Thyroid gland (tissue), 4 donors: ENCODE measurements around the gene TBC1D22A. TPM values are rescaled to one million over a fixed set of nuclear protein-coding genes. Genes with fewer than 3 reads are reported as not detected.

Source experiments
- DNase-seq, 2 donors: peaks; one replicate each; pipeline ENCODE4 v3.0.0-alpha.2; 2019
- H3K27ac ChIP-seq, 3 donors: fragments of 200-600 bp; sonication (generic); 1 replicate in 2 of 3; 2 replicates in 1 of 3; pipeline ENCODE4 v1.5.1; 2016 to 2019; ENCODE audit warnings: mild to moderate bottlenecking in 1 of 3, moderate library complexity in 1 of 3
- H3K27me3 ChIP-seq: fragments of 200-600 bp; sonication (generic); one replicate; pipeline ENCODE4 v1.5.1; 2019
- H3K36me3 ChIP-seq, 2 donors: fragments of 200-600 bp; sonication (generic); one replicate each; pipeline ENCODE4 v1.5.1; 2016 to 2019
- H3K4me1 ChIP-seq, 2 donors: fragments of 200-600 bp; sonication (generic); one replicate each; pipeline ENCODE4 v1.5.1; 2017 to 2019
- H3K4me3 ChIP-seq, 3 donors: fragments of 200-600 bp; sonication (generic); replicated peaks in 1 of 3; 1 replicate in 2 of 3; 2 replicates in 1 of 3; pipeline ENCODE4 v1.5.1; 2016; ENCODE audit warnings: mild to moderate bottlenecking in 1 of 3
- H3K9me3 ChIP-seq: fragments of 200-600 bp; sonication (generic); one replicate; pipeline ENCODE4 v1.5.1; 2017
- POLR2A ChIP-seq, 2 donors: fragments of 450-650 bp; IDR thresholded peaks; one replicate each; pipeline ENCODE4 v1.6.1; 2017; ENCODE audit warnings: antibody characterized with exemption in 2 of 2, mild to moderate bottlenecking in 2 of 2, moderate library complexity in 1 of 2
- WGBS, 2 donors: methylation state at CpG; one replicate each; pipeline ENCODE4 v1.1.5; 2017; 5-methylcytosine and 5-hydroxymethylcytosine counted together
- intact Hi-C: fragments of 100-400 bp; cut with DNase I; formaldehyde crosslinking; loops from one replicate; pipeline ENCODE4 v1.15.1; 2023
- total RNA-seq, 4 donors: library from RNA; depleted of rRNA; stranded (reverse); fragments of >200 nt; gene quantifications; one replicate each; pipeline ENCODE4 v1.2.3, GENCODE V29; 2016
- TF ChIP-seq, protein P1 (sequence below), 6 experiments: fragments of 200-600 bp in 3 of 6; fragments of 450-650 bp in 3 of 6; sonication (generic) in 3 of 6; IDR thresholded peaks; one replicate each; pipeline ENCODE4 v1.5.1; 2016 to 2019; ENCODE audit warnings: antibody characterized with exemption in 6 of 6, mild to moderate bottlenecking in 2 of 6, inconsistent platforms in 1 of 6, moderate library complexity in 1 of 6

The TBC1D22A gene
- total RNA-seq, 4 donors from 2014 or later, result 26.7 to 34.6 (median 33.2) TPM

DNA sequence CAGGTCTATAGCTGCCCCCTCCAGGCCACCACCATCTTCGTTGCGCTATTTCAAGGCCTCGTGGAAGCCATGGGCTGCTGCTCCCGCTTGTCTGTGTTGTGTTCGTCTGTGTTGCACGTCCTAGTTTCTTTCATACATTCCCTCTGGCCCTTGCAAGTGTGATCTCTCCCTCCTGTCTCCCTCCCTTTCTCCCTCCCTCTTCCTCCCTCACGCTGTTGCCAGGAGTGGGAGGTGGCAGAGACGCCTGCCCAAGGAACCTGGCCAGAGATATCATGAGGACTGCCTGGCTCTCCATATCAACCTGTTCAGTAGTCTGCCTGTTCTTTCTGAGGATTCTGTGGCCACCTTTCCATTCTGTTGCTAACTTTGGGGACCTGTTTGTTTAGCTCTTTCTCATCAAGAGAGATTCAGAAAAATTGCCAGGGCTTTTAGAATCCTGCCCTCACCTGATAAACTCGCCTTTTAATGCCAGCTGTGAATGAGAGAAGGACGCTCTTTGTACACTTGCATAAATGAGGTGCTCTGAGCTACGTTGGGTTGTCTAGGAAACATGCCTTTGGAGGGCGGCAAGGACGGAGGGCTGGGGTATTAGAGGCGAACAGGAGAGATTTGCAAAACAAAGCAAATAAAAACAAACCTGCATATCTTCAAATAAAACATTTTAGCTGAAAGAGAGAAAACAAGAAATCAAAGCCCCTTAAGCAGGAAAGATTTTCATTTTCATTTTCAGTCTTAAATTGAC lies 185.2 kb downstream of the TBC1D22A start:
- TF ChIP-seq, protein P1, sequence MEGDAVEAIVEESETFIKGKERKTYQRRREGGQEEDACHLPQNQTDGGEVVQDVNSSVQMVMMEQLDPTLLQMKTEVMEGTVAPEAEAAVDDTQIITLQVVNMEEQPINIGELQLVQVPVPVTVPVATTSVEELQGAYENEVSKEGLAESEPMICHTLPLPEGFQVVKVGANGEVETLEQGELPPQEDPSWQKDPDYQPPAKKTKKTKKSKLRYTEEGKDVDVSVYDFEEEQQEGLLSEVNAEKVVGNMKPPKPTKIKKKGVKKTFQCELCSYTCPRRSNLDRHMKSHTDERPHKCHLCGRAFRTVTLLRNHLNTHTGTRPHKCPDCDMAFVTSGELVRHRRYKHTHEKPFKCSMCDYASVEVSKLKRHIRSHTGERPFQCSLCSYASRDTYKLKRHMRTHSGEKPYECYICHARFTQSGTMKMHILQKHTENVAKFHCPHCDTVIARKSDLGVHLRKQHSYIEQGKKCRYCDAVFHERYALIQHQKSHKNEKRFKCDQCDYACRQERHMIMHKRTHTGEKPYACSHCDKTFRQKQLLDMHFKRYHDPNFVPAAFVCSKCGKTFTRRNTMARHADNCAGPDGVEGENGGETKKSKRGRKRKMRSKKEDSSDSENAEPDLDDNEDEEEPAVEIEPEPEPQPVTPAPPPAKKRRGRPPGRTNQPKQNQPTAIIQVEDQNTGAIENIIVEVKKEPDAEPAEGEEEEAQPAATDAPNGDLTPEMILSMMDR (IDR thresholded peaks at IDR 0.05), result no peak
- TF ChIP-seq POLR2A (IDR thresholded peaks at IDR 0.05), result no peak
- Histone ChIP-seq H3K4me1 (peaks cover 15 to 23% of the 10 kb centered on the region in 2 donors), H3K27me3 (no peaks in the 10 kb centered on the region), H3K9me3 (no peaks in the 10 kb centered on the region), H3K4me3 (no peak overlapping the region), H3K36me3 (no peaks in the 10 kb centered on the region), H3K27ac (peak overlapping the region in 2 of 3 donors; percentile 40 to 58)
- intact Hi-C loops, result no loop called here
- DNase-seq, result peak; percentile 53 to 59
- WGBS, 2 donors, result 61% methylated on average over 14 of the region's 14 CpGs

DNA sequence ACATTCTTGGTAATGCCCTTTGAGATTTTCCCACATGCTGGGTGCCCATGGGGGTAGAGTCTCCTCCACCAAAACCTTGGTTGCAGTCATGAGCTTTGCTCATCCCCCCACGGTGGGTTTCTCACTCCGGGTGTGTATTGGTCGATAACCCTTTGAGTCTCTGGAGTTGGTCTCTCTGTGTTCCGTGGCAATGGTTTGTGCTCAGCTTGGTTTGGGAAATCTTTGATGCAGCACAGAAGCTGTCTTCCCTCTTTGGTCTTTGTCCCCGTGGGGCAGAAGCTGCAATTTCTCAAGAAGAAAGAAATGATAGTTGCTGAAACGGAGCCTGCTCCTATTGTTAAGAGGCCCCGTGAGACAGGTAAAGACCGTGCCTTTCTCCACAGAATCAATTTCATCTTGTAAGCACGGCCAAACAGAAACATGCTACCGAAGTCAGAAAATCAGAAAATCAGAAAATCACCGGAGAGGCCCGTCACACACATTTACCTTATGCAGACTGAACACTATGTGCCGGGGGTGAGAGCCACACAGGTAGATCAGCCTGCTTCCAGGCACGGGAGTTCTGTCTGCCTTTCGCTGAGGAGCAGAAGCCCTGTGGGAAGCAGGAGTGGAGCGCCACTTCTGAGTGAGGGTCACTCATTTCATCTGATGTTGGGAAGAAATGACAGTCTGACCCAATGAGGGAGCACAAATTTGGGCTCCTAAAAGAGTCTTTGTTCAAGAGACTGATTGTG lies 186.1 kb downstream of the TBC1D22A start:
- H3K4me1 ChIP-seq, result peaks cover 15 to 23% of the 10 kb centered on the region in 2 donors
- no peaks in the 10 kb centered on the region for H3K27me3 ChIP-seq
- no peaks in the 10 kb centered on the region for H3K9me3 ChIP-seq
- H3K4me3 ChIP-seq, result no peak overlapping the region
- TF ChIP-seq, protein P1 (IDR thresholded peaks at IDR 0.05), result no peak
- no peak for TF ChIP-seq POLR2A (IDR thresholded peaks at IDR 0.05)
- intact Hi-C loops, result no loop called here
- H3K36me3 ChIP-seq, result no peaks in the 10 kb centered on the region
- DNase-seq, result no peak
- WGBS, 2 donors, result 92 to 94% methylated on average over 16 of the region's 16 CpGs
- peak overlapping the region in 1 of 3 donors; percentile 40 for H3K27ac ChIP-seq

DNA sequence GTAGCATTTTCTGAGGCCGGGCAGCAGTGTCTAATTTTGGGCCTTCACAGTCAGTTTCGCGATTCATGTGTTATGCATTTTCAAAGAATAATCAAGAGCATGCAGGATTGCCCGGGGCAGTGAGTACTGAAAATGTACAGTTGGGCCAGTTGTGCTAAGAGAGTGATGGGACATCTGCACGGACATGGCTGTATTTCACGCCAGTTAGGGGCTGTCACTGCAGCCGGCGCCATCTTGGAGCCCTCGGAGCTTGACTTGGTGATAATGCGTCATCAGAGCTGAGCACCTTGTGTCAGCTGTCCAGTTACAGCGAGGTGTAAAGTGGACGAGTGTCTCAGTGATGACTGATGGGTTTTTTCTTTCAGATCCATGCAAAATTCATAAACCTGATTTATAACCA lies 188.9 kb downstream of the TBC1D22A start:
- no peak for DNase-seq
- H3K9me3 ChIP-seq, result no peaks in the 10 kb centered on the region
- H3K4me3 ChIP-seq, result no peak overlapping the region
- no peak overlapping the region for H3K27ac ChIP-seq
- no peaks in the 10 kb centered on the region for H3K36me3 ChIP-seq
- peaks cover 15 to 22% of the 10 kb centered on the region in 2 donors for H3K4me1 ChIP-seq
- H3K27me3 ChIP-seq, result no peaks in the 10 kb centered on the region
- 89 to 92% methylated on average over 12 of the region's 12 CpGs for WGBS, 2 donors
- intact Hi-C loops, result no loop called here
- TF ChIP-seq, protein P1 (IDR thresholded peaks at IDR 0.05), result no peak
- TF ChIP-seq POLR2A (IDR thresholded peaks at IDR 0.05), result no peak

DNA sequence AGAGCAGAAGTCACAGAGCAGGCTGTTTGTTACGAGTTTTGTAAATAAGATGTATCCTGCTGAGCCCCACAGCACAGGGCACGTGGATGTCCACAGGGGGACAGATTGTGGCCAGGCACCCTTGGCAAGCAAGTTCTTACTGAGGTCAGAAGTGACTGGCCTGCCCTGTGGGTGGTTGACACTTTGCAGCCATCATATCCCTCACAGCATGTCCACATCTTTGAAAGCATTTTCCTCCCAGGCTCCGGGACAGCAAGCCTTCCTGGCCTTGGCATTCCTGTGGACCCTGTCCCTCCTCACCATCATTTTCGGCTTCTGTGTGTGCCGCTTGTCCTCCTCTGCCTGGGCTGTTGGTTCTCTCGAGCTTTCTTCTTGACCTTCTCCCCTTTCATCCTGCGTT lies 189.5 kb downstream of the TBC1D22A start:
- Histone ChIP-seq H3K27me3 (no peaks in the 10 kb centered on the region), H3K9me3 (no peaks in the 10 kb centered on the region), H3K27ac (no peak overlapping the region), H3K4me1 (peaks cover 12 to 16% of the 10 kb centered on the region in 2 donors), H3K36me3 (no peaks in the 10 kb centered on the region), H3K4me3 (no peak overlapping the region)
- DNase-seq, result no peak
- no peak for TF ChIP-seq POLR2A (IDR thresholded peaks at IDR 0.05)
- TF ChIP-seq, protein P1 (IDR thresholded peaks at IDR 0.05), result no peak
- WGBS, 2 donors, result 90 to 93% methylated on average over 6 to 7 of the region's 7 CpGs
- intact Hi-C loops, result no loop called here
